ENCODE data around the gene ETV5.
"Not testable (repeated sequence)": the region's sequence is repeated elsewhere in the genome, so short reads cannot be mapped to it uniquely, and the experiment has no call there.

Gene ETV5

DNA sequence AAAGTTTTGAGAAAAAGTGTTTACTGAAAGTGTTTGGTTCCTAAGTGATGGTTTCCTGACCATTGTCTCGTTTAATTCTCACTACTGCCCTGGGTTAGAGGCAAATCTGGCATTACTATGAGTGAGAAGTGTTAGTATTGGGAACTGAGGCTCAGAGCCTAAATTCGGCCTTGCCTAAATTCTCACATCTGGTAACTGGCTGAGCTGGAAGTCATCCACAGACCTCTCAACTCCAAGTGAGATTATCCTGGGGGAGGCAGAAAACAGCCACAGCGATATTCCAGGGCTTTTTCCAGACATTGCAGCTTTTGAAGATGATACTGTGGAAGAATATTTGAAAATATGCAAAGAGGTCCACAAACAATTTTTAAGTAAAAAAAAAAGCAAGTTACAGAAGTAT lies 86.0 kb downstream of the ETV5 start:
- DNase-seq (ENCODE audit: low read depth in 2 of 2) = no peak

DNA sequence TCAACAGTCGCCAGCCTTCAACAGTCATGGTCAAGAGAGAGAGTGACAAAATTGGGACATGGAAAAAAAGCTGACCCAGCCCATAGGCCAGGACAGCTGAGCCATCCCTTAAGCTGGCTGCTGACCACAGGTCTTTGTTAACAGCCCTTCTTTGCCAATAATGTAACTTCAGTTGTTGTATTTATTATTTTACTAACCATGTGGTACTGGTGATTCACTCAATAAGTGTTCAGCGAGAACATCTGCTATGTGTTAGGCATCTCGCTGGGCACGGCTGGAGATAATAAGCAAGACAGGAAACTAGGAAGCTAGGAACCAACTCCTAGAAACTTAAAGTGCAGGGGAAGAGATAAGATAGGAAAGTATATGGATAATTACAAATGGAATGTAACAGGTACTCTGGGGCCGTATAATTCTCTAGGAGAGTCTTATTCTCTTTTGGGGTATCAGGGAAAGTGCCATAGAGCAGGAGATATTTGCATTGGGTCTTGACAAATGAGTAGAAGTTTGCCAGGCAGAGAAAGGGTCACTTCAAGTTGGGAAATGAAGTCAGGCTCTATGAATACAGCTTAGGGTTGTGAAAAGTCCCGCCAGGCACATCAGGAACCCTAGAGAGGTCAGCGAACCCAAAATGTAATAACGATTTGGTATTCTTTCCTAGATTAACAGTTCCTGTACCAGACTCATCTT lies 87.1 kb downstream of the ETV5 start:
- DNase-seq (ENCODE audit: low read depth in 2 of 2) = no peak

DNA sequence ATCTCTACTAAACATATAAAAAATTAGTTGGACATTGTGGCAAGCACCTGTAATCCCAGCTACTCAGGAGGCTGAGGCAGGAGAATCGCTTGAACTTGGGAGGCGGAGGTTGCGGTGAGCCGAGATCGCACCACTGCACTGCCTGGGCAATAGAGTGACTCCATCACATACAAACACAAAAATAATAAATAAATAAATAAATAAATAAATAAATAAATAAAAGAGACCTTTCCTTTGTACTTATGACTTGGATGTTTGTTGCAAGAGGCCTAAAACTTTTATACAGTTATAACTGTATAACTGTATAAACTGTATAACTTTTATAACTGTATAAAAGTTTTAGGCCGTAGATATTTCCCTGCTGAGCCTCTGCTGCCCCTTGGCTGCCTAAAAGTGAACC lies 87.6 kb downstream of the ETV5 start:
- DNase-seq (ENCODE audit: low read depth in 2 of 2) = not testable (repeated sequence)

DNA sequence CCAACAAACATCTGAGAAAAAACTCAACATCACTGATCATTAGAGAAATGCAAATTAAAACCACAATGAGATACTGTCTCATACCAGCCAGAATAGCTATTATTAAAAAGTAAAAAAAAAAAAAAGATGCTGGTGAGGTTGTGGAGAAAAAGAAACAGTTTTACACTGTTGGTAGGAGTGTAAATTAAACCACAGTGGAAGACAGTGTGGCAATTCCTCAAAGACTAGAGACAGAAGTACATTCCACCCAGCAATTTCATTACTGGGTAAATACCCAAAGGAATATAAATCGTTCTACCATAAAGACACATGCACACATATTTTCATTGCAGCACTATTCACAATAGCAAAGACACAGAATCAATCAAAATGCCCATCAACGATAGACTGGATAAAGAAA lies 89.6 kb downstream of the ETV5 start:
- not testable (repeated sequence) for DNase-seq (ENCODE audit: low read depth in 2 of 2)

DNA sequence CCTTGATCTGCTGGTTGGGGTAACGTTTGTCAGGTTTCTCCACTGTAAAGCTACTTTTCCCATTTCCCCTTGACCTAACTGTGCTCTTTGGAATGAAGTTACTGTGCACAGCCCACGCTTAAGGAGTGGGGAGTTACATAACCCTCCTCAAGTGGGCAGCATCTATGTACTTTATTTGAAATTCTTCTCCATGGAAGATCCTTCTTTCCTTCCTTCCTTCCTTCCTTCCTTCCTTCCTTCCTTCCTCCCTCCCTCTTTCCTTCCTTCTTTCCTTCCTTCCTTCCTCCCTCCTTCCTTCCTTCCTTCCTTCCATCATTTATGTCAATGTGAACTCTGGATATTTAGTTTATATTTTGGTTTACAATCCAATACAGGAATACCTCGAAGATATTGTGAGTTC lies 94.0 kb downstream of the ETV5 start:
- DNase-seq (ENCODE audit: low read depth in 2 of 2) = no peak

DNA sequence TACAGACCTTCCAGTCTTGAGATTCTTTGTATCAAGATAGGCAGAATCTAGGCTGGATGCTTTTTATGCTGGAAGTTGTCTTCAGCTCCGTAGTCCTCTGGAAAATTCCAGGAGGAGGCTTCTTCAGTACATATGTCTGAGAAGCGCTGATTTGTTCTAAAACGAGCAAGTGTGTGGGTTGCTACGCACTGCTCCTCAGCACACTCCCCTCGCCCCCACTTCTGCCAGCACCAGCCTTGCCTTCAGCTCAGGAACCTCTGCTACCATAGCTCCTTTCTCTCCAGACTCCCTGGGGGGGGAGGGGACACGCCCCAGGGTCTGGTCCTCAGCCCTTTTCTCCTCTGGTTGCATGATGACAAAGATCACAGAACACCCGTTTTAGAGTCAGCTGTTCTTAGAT lies 95.6 kb downstream of the ETV5 start:
- no peak for DNase-seq (ENCODE audit: low read depth in 2 of 2)

DNA sequence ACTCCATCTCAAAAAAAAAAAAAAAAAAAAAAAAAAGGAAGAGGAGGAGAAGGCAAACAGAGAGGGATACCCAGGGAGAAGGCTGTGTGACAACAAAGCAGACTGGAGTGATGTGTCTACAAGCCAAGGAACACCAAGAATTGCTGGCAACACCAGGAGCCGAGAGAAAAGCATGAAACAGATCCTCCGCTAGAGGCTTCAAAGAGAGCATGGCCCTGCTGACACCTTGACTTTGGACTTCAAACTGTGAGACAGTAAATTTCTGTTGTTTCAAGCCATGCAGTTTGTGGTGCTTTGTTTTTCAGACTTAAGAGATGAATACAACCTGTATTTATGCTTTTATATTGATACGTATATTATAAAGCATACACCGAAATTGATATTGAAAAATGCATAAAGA lies 96.8 kb downstream of the ETV5 start:
- DNase-seq (ENCODE audit: low read depth in 2 of 2) = no peak

DNA sequence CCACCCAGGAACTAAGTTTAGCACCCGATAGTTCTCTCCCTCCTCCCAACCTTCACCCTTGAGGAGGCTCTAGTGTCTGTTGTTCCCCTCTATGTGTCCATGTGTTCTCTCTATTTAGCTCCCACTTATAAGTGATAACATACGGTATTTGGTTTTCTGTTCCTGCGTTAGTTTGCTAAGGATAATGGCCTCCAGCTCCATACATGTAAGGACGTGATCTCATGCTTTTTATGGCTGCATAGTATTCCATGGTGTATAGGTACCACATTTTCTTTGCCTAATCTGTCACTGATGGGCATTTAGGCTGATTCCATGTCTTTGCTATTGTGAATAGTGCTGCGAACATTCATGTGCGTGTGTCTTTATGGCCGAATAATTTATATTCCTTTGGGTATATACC lies 104.2 kb downstream of the ETV5 start:
- no peak for DNase-seq (ENCODE audit: low read depth in 2 of 2)

DNA sequence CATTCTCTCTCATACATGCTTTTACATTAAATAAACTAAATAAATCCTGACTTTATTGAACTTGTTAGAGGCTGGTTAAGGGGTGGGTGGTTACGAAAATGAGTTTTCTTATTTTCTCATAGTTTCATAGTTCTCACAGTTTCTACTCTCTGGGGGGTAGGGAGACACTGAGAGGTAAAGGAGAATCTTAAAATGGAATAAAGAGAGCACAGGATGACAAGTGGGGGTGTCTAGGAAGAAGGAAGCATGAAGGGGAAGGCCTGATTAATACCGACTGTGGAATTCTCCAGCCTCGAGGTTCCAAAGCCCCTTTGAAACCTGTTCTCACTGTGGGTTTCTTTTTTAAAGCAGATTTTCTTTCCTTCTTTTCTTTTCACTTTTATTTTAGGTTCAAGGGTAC lies 104.7 kb downstream of the ETV5 start:
- no peak for DNase-seq (ENCODE audit: low read depth in 2 of 2)

DNA sequence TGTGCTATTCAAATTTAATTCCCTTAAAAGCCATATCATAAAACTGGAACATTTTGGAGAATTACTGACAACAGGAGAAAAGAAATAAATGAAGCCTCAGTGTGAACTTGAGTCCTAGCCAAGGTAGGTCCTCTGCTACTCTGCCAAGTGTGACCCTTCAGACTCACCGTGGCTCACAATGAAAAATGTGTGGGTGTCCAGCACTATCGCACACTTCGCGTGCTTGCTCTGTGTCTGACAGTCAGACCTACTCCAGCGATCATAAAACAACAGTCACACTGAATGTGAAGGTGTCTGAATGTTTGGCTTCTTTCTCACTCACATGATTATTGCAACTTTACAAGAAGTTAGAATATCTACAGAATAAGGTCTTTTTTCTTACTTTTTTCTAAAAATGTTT lies 105.3 kb downstream of the ETV5 start:
- no peak for DNase-seq (ENCODE audit: low read depth in 2 of 2)

DNA sequence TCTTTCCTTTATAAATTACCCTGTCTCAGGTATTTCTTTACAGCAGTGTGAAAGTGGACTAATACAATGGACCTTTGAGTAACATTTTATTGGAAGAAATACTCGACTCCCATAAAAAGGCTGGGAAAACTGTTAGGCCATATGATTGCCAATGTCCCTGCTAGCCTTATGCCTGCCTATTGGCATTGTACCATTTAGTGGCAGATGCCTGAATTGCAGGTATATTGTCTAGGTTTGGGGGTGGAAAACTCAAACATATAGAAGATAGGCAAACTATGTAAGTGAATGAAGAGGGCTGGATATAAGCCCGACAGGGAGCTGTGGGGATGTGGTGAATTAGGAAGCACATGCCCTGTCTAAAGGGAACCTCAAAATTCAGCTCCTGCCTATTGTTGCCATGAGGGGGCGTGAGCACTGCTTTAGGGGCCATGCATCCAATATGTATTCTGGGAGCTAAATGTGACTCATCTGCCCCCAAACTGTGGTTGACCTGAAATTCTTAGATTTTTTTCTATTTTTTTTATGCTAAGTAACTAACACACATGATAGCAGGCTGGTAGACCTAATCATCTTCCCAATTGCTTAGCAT lies 105.9 kb downstream of the ETV5 start:
- DNase-seq (ENCODE audit: low read depth in 2 of 2) = no peak

DNA sequence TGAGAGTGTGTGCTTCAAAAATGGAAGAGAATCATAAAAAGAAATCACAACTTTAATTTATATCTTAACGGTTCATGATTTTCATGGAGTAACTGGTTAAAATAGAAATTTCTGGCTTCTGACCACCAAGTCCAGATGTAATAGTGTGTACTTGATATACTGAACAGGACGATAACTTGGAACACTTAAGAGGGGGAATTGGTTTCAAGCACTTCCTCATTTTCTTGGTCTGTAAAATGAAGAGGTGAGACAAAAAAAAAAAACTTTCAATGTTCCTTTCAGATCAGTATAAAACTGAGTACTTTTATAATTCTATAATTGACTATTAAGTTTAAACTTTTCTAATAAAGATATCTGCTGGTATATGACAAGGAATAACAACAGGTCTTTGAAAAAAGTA lies 107.0 kb downstream of the ETV5 start:
- DNase-seq (ENCODE audit: low read depth in 2 of 2) = no peak

DNA sequence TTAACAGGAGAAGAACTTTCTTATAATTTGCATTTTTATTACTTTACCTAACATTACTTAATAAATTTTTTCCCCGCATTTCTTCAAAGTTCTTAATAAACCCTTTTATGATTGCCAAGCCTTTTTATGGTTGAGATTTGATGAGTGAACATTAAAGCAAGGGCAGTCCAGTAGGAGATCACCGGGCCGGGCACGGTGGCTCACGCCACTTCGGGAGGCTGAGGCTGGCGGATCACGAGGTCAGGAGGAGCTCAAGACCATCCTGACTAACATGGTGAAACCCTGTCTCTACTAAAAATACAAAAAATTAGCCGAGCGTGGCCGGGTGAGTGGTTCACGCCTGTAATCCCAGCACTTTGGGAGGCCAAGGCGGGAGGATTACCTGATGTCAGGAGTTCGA lies 109.7 kb downstream of the ETV5 start:
- no peak for DNase-seq (ENCODE audit: low read depth in 2 of 2)

DNA sequence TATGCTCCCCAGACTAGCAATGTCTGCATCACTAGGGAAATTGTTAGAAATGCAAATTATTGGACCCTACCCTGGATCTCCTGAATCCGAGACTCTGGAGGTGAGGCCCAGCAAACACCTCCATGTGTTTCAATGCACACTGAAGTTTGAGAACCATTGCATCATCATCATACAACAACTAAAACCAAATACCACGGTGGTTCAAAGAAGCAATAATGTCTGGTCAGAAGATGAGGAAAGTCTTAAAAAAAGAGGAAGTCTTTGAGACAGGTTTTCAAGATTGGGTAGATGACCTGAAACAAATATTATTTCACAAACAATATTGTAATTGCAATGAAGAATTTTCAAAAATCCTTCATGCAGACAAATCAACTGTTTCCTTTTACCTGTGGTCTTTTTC lies 110.8 kb downstream of the ETV5 start:
- no peak for DNase-seq (ENCODE audit: low read depth in 2 of 2)

DNA sequence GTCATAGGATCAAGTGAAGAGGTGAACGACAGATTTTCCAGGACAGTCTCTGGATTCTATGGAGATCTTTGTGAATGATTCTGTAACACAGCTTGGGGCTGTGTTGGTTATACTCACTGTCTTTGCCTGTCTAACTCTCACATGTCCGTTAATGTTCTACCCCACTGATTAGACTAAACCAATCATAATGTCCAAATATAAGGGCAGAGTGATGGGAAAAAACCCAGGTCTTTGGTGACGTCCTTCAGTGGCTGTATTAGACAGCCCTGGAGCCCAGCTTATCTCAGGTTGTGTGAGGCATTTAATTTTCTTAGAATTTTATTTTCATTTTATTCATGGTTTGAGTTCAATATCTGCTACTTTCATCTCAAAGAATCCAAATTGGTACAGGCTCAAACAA lies 111.8 kb downstream of the ETV5 start:
- DNase-seq (ENCODE audit: low read depth in 2 of 2) = no peak

Measured in stimulated activated CD8-positive, alpha-beta memory T cell treated with anti-CD3 and anti-CD28 coated beads, Interleukin-15, amount 100 ng/mL, for 4 hours (primary cell).